ENCODE measurements around the gene GFOD1. TPM values are rescaled to one million over a fixed set of nuclear protein-coding genes. Genes with fewer than 3 reads are reported as not detected.

GFOD1 gene
- total RNA-seq, 4 donors from 2014 or later = 21.8 to 49.4 (median 31.1) TPM

- no peak overlapping the region for H3K27ac ChIP-seq
- WGBS, 2 donors = 54 to 56% methylated on average over 7 of the region's 7 CpGs
- H3K27me3 ChIP-seq = no peaks in the 10 kb centered on the region
- H3K36me3 ChIP-seq = no peaks in the 10 kb centered on the region
- no peaks in the 10 kb centered on the region for H3K9me3 ChIP-seq
- TF ChIP-seq EP300 (IDR thresholded peaks at IDR 0.05) (no peak), POLR2A (IDR thresholded peaks at IDR 0.05) (no peak), CTCF (IDR thresholded peaks at IDR 0.05) (no peak)
- DNase-seq (ENCODE audit: low spot score in 2 of 2) = no peak
- peaks cover 0 to 41% (median 27%) of the 10 kb centered on the region in 4 donors for H3K4me1 ChIP-seq
- H3K4me3 ChIP-seq = no peak overlapping the region
These were observed 29.8 kb downstream of the GFOD1 start for GRCh38 chr6:13457577-13457976.

GRCh38 chr6:13455552-13455966 is 31.8 kb downstream of the GFOD1 start:
- TF ChIP-seq POLR2A (IDR thresholded peaks at IDR 0.05) (no peak), CTCF (IDR thresholded peaks at IDR 0.05) (no peak), EP300 (IDR thresholded peaks at IDR 0.05) (no peak)
- Histone ChIP-seq H3K27ac (peak overlapping the region in 3 of 4 donors; percentile 20 to 51 (median 50)), H3K36me3 (peaks cover 0 to 12% (median 0%) of the 10 kb centered on the region in 3 donors), H3K4me3 (no peak overlapping the region), H3K9me3 (no peaks in the 10 kb centered on the region), H3K4me1 (peaks cover 0 to 44% (median 27%) of the 10 kb centered on the region in 4 donors), H3K27me3 (no peaks in the 10 kb centered on the region)
- DNase-seq (ENCODE audit: low spot score in 2 of 2) = no peak
- WGBS, 2 donors = 31 to 33% methylated on average over 5 of the region's 5 CpGs

- TF ChIP-seq CTCF (IDR thresholded peaks at IDR 0.05) = peak in 1 of 5 experiments; percentile 26
- no peak for TF ChIP-seq POLR2A (IDR thresholded peaks at IDR 0.05)
- TF ChIP-seq EP300 (IDR thresholded peaks at IDR 0.05) = peak; percentile 28 to 49
- DNase-seq (ENCODE audit: low spot score in 2 of 2) = peak in 1 of 2 donors; percentile 51
- whole genome bisulfite sequencing, 2 donors = 45 to 49% methylated on average over 11 of the region's 11 CpGs
- H3K9me3 ChIP-seq = no peaks in the 10 kb centered on the region
- H3K4me1 ChIP-seq = peaks cover 0 to 44% (median 27%) of the 10 kb centered on the region in 4 donors
- H3K4me3 ChIP-seq = no peak overlapping the region
- peaks cover 0 to 12% (median 0%) of the 10 kb centered on the region in 3 donors for H3K36me3 ChIP-seq
- H3K27me3 ChIP-seq = no peaks in the 10 kb centered on the region
- H3K27ac ChIP-seq = peak overlapping the region in 3 of 4 donors; percentile 20 to 50 (median 27)
These were observed 32.8 kb downstream of the GFOD1 start for GRCh38 chr6:13454286-13455221.

GRCh38 chr6:13453771-13454251 is 33.6 kb downstream of the GFOD1 start:
- Histone ChIP-seq H3K27ac (peak overlapping the region in 2 of 4 donors; percentile 18 to 27), H3K27me3 (no peaks in the 10 kb centered on the region), H3K9me3 (no peaks in the 10 kb centered on the region), H3K36me3 (peaks cover 0 to 12% (median 0%) of the 10 kb centered on the region in 3 donors), H3K4me1 (peaks cover 0 to 51% (median 30%) of the 10 kb centered on the region in 4 donors), H3K4me3 (no peak overlapping the region)
- TF ChIP-seq EP300 (IDR thresholded peaks at IDR 0.05) = no peak
- no peak for TF ChIP-seq POLR2A (IDR thresholded peaks at IDR 0.05)
- TF ChIP-seq CTCF (IDR thresholded peaks at IDR 0.05) = no peak
- no peak for DNase-seq (ENCODE audit: low spot score in 2 of 2)
- 93 to 96% methylated on average over 2 of the region's 2 CpGs for WGBS, 2 donors

- Histone ChIP-seq H3K27ac (no peak overlapping the region), H3K36me3 (peaks cover 0 to 12% (median 0%) of the 10 kb centered on the region in 3 donors), H3K4me3 (no peak overlapping the region), H3K9me3 (no peaks in the 10 kb centered on the region), H3K4me1 (peaks cover 0 to 58% (median 32%) of the 10 kb centered on the region in 4 donors), H3K27me3 (no peaks in the 10 kb centered on the region)
- 93 to 97% methylated on average over 4 of the region's 4 CpGs for WGBS, 2 donors
- DNase-seq (ENCODE audit: low spot score in 2 of 2) = no peak
- TF ChIP-seq EP300 (IDR thresholded peaks at IDR 0.05) (no peak), POLR2A (IDR thresholded peaks at IDR 0.05) (no peak), CTCF (IDR thresholded peaks at IDR 0.05) (no peak)
These were observed 34.2 kb downstream of the GFOD1 start for GRCh38 chr6:13453153-13453552.
